ENCODE data around the gene SMIM23. TPM values are rescaled to one million over a fixed set of nuclear protein-coding genes. Genes with fewer than 3 reads are reported as not detected.

The SMIM23 gene
- total and polyA plus RNA-seq, 2 of the 13 experiments (the other 11 are each of a cell fraction or from before 2014, with no cell fraction given), result not detected

GRCh38 chr5:171766875-171767274 lies 18.7 kb upstream of the SMIM23 start:
- no peaks in the 10 kb centered on the region for H3K79me2 ChIP-seq (ENCODE audit: insufficient read depth, low read length)
- no peaks in the 10 kb centered on the region for H3K4me1 ChIP-seq (ENCODE audit: insufficient read depth, low read length)
- intact Hi-C loops (cut with micrococcal nuclease; ENCODE audit: unreplicated experiment) (no loop called here), in situ Hi-C loops (cut with HindIII; ENCODE audit: extremely low pct_ligation_motif_present, low pct_unique_long_range_greater_than_20kb) (no loop called here)
- no peak for DNase-seq (ENCODE audit: low spot score)
- H3K27ac ChIP-seq (ENCODE audit: extremely low read length, insufficient read depth, low read length), result no peak overlapping the region
- no peak overlapping the region for H3K4me2 ChIP-seq (ENCODE audit: low read depth, low read length)
- no peaks in the 10 kb centered on the region for H4K20me1 ChIP-seq (ENCODE audit: insufficient read depth, low read length)
- ATAC-seq, result no peak
- WGBS (ENCODE audit: low lambda C conversion rate), result 0% methylated on average over 2 of the region's 2 CpGs
- no peak overlapping the region for H3K9ac ChIP-seq (ENCODE audit: insufficient read depth, low read depth, low read length)
- no peak overlapping the region for H3K4me3 ChIP-seq (replicated peaks in 1 of 3; ENCODE audit: insufficient read depth in 1 of 3, low read depth in 2 of 3, low read length in 3 of 3)
- no peaks in the 10 kb centered on the region for H3K36me3 ChIP-seq (replicated peaks in 1 of 2; ENCODE audit: control insufficient read depth in 1 of 2, insufficient read depth in 2 of 2, low read length in 2 of 2)
- peaks cover 3 to 10% of the 10 kb centered on the region in 2 experiments; a peak in 4 of 5 replicates for H3K27me3 ChIP-seq (ENCODE audit: control insufficient read depth in 1 of 2, insufficient read depth in 2 of 2, low read length in 2 of 2)
- ChIA-PET CTCF (ENCODE audit: low intra/inter-chr PET ratio, low total read pairs) (no interaction called here), POLR2A (no interaction called here)
- no peak overlapping the region for H2AFZ ChIP-seq (ENCODE audit: low read length)
- no peak for FAIRE-seq
- no TSS peak for BruUV-seq (replicated peaks)
- H3K9me3 ChIP-seq (ENCODE audit: low read length), result peaks cover 13% of the 10 kb centered on the region
- no peak for TF ChIP-seq NFKBIZ (CRISPR knock-in tag; IDR thresholded peaks at IDR 0.05)
- no peak for TF ChIP-seq ZNF280D (CRISPR knock-in tag; IDR thresholded peaks at IDR 0.05)
- TF ChIP-seq NFE2L2 (IDR thresholded peaks at IDR 0.05; ENCODE audit: low read length), result no peak
- no peak for TF ChIP-seq AKAP8 (CRISPR knock-in tag; IDR thresholded peaks at IDR 0.05)
- TF ChIP-seq KIAA2018 (CRISPR knock-in tag; IDR thresholded peaks at IDR 0.05; ENCODE audit: borderline replicate concordance), result no peak
- TF ChIP-seq SMARCE1 (IDR thresholded peaks at IDR 0.05; ENCODE audit: borderline replicate concordance), result no peak
- TF ChIP-seq NCOA1 (CRISPR knock-in tag; IDR thresholded peaks at IDR 0.05), result no peak
- no peak for TF ChIP-seq CCAR2 (optimal IDR thresholded peaks at IDR 0.05; ENCODE audit: low read depth, low read length)
- no peak for TF ChIP-seq HNRNPK (IDR thresholded peaks at IDR 0.05; ENCODE audit: low read depth, low read length, poor library complexity, severe bottlenecking)
- TF ChIP-seq TCF12 (IDR thresholded peaks at IDR 0.05), result no peak
- no peak for TF ChIP-seq TCF12 (CRISPR knock-in tag; IDR thresholded peaks at IDR 0.05)
- TF ChIP-seq ZHX1 (CRISPR knock-in tag; IDR thresholded peaks at IDR 0.05; ENCODE audit: low read depth), result no peak
